ENCODE results near the gene ATP2A3.

ATP2A3 gene

GRCh38 chr17:3890878-3891219, 73.4 kb downstream of the ATP2A3 start:
- FAIRE-seq: no peak
- DNase-seq (ENCODE audit: insufficient read length, low spot score): no peak
- no peak for TF ChIP-seq POLR2A (IDR thresholded peaks at IDR 0.05; ENCODE audit: low read depth, low read length)

GRCh38 chr17:3890082-3890877, 74.0 kb downstream of the ATP2A3 start:
- no peak; the same call in none of the 2 replicates for TF ChIP-seq POLR2A (IDR thresholded peaks at IDR 0.05; ENCODE audit: low read depth, low read length)
- DNase-seq (ENCODE audit: insufficient read length, low spot score) (peak; percentile 97), FAIRE-seq (peak; percentile 61)

- DNase-seq (ENCODE audit: insufficient read length, low spot score): no peak
- FAIRE-seq: no peak
- TF ChIP-seq POLR2A (IDR thresholded peaks at IDR 0.05; ENCODE audit: low read depth, low read length): peak; percentile 7; the same call in 1 of the 2 replicates
These were observed 74.8 kb downstream of the ATP2A3 start for GRCh38 chr17:3889325-3890012.

DNA sequence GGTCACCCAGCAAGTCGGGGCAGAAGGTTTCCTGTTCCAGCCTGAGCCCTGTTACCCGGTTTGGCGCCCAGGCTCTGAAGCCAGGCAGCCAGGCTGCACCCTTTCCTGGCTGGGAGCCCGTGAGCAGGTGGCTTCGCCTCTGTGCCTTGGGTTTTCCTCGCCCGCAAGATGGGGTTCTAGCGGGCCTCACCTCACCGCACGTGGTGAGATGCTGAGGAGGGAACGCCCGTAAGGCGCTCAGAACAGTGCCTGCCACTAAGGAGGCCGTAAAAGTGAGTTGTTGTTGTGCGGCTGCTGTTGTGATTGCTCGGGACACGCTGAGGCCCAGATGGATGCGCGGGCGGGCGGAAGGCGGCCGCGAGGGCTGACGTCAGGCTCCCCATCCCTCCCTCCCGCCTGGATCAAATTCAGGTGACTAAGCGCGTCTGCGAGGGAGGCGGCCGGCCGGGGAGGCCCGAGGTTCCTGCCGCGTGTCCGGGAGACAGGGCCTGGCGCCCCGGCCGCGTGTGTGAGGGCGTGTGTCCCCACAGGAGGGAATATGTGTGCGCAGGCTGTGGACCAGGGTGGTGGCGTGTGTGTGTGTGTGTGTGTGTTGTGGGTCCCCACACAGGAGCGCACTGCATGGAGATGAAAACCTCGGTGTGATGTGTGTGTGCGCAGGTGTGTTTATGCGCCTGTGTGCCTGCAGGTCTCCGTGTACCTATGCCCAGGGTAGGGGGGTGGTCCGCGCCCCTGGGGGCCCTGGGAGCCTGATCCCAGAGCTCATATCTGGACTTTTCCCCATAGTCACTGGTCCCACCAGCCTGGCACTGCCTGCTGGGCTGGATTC, 75.7 kb downstream of the ATP2A3 start:
- TF ChIP-seq POLR2A (IDR thresholded peaks at IDR 0.05; ENCODE audit: low read depth, low read length): no peak
- DNase-seq (ENCODE audit: insufficient read length, low spot score) (peak; percentile 91), FAIRE-seq (no peak)

GRCh38 chr17:3887804-3888203, 76.4 kb downstream of the ATP2A3 start:
- no peak for TF ChIP-seq POLR2A (IDR thresholded peaks at IDR 0.05; ENCODE audit: low read depth, low read length)
- no peak for FAIRE-seq
- no peak for DNase-seq (ENCODE audit: insufficient read length, low spot score)

DNA sequence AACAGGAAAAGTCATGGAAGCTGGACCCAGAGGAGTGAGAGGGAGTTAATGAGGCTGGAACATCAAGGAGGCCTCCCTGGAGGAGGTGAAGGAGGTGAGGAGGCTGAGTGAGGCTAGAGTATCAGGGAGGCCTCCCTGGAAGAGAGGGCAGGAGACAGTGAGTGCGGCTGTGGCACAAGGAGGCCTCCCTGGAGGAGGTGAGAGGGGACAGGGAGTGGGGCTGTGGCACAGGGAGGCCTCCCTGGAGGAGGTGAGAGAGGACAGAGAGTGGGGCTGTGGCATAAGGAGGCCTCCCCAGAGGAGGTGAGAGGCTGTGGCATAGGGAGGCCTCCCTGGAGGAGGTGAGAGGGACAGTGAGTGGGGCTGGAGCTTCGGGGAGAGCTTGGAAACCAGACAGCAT, 76.8 kb downstream of the ATP2A3 start:
- no peak for FAIRE-seq
- no peak for DNase-seq (ENCODE audit: insufficient read length, low spot score)
- no peak for TF ChIP-seq POLR2A (IDR thresholded peaks at IDR 0.05; ENCODE audit: low read depth, low read length)

GRCh38 chr17:3886776-3887175, 77.5 kb downstream of the ATP2A3 start:
- FAIRE-seq (no peak), DNase-seq (ENCODE audit: insufficient read length, low spot score) (no peak)
- no peak for TF ChIP-seq POLR2A (IDR thresholded peaks at IDR 0.05; ENCODE audit: low read depth, low read length)

- no peak for TF ChIP-seq POLR2A (IDR thresholded peaks at IDR 0.05; ENCODE audit: low read depth, low read length)
- peak; percentile 89 for FAIRE-seq
- peak; percentile 89 for DNase-seq (ENCODE audit: insufficient read length, low spot score)
These were observed 78.3 kb downstream of the ATP2A3 start for GRCh38 chr17:3885970-3886369.

- DNase-seq (ENCODE audit: insufficient read length, low spot score) (no peak), FAIRE-seq (no peak)
- no peak for TF ChIP-seq POLR2A (IDR thresholded peaks at IDR 0.05; ENCODE audit: low read depth, low read length)
These were observed 79.0 kb downstream of the ATP2A3 start for GRCh38 chr17:3885271-3885670.

- FAIRE-seq: no peak
- TF ChIP-seq POLR2A (IDR thresholded peaks at IDR 0.05; ENCODE audit: low read depth, low read length): no peak
- DNase-seq (ENCODE audit: insufficient read length, low spot score): no peak
These were observed 80.0 kb downstream of the ATP2A3 start for GRCh38 chr17:3884188-3884587.

DNA sequence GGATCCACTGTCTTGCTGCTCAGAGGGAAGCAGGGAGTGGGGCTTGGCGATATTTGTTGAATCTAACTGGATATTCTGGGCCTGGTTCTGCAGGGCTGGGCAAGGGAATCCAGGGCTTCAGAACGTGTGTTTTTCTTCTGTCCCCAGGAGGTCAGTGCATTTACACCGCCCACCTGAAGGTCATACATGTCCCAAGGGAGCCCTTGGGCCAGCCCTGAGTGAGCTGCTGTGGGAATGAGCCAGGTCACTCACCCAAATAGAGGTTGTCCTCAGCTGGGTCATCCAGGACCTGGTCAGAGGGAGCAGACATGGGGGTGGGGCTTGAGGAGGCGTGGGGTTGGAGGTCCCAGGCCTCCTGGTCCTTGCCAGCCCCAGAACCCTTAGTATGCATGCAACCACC, 82.0 kb downstream of the ATP2A3 start:
- no peak for FAIRE-seq
- DNase-seq (ENCODE audit: insufficient read length, low spot score): no peak
- TF ChIP-seq POLR2A (IDR thresholded peaks at IDR 0.05; ENCODE audit: low read depth, low read length): no peak

- no peak for TF ChIP-seq POLR2A (IDR thresholded peaks at IDR 0.05; ENCODE audit: low read depth, low read length)
- no peak for FAIRE-seq
- DNase-seq (ENCODE audit: insufficient read length, low spot score): no peak
These were observed 83.3 kb downstream of the ATP2A3 start for GRCh38 chr17:3880983-3881382.

DNA sequence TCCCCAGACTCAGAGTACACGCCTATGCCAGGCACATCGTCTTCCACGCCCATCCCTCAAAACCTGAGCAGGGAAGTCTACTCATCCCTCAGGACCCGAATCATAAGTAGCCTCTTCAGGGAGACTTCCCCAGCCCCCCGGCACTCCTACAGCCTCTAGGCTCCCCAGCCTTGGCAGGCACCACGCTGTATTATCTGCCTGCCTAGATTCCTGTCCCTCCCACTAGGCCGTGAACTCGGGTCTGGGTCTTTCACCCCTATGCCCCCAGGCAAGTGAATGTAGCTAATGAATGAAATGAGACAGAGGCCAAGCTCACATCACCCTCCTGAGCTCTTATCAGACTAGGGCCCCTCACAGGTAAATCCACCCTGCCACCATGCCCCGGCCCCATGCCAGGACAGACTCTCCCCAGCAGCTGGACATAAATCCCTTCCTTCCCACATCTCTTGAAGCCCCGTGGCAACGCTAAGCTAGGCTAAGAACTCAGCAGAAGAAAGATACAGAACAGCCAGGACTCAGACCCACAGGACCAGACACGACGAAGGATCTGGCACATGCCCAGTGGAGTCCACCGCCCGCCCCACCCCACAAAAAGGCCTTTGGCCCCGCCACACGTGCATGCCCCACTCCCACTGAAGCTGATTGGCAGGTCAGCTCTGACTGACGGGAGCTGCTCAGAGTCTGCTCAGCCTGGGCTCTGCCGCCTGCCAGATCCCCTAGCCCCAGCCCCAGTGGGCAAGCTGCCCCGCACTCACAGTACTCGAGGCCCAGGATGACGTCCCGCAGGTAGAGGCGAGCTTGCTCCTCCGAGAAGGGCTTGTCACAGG, 84.4 kb downstream of the ATP2A3 start:
- no peak for TF ChIP-seq POLR2A (IDR thresholded peaks at IDR 0.05; ENCODE audit: low read depth, low read length)
- FAIRE-seq: no peak
- no peak for DNase-seq (ENCODE audit: insufficient read length, low spot score)

Data from H54 (cell line).